Gastrocnemius medialis (tissue), 4 donors: ENCODE data around the gene PPIL1.

Experiments
- POLR2A ChIP-seq, 2 donors: fragments of 450-650 bp; IDR thresholded peaks; one replicate each; pipeline ENCODE4 v1.6.1; 2017; ENCODE audit warnings: antibody characterized with exemption in 2 of 2, mild to moderate bottlenecking in 2 of 2, moderate library complexity in 2 of 2
- TF ChIP-seq, protein P1 (sequence below), 5 experiments: fragments of 450-650 bp in 3 of 5; fragments of 200-600 bp in 2 of 5; sonication (generic) in 2 of 5; IDR thresholded peaks in 4 of 5; conservative IDR thresholded peaks in 1 of 5; 1 replicate in 4 of 5; 2 replicates in 1 of 5; pipeline ENCODE4 v1.5.1; 2016 to 2019; ENCODE audit warnings: antibody characterized with exemption in 5 of 5, mild to moderate bottlenecking in 3 of 5, moderate library complexity in 3 of 5

- TF ChIP-seq, protein P1, sequence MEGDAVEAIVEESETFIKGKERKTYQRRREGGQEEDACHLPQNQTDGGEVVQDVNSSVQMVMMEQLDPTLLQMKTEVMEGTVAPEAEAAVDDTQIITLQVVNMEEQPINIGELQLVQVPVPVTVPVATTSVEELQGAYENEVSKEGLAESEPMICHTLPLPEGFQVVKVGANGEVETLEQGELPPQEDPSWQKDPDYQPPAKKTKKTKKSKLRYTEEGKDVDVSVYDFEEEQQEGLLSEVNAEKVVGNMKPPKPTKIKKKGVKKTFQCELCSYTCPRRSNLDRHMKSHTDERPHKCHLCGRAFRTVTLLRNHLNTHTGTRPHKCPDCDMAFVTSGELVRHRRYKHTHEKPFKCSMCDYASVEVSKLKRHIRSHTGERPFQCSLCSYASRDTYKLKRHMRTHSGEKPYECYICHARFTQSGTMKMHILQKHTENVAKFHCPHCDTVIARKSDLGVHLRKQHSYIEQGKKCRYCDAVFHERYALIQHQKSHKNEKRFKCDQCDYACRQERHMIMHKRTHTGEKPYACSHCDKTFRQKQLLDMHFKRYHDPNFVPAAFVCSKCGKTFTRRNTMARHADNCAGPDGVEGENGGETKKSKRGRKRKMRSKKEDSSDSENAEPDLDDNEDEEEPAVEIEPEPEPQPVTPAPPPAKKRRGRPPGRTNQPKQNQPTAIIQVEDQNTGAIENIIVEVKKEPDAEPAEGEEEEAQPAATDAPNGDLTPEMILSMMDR (IDR thresholded peaks at IDR 0.05 in 4 of 5, conservative IDR thresholded peaks at IDR 0.05 in 1 of 5) = no peak
- no peak for TF ChIP-seq POLR2A (IDR thresholded peaks at IDR 0.05)
These were observed 66.9 kb downstream of the PPIL1 start for GRCh38 chr6:36807750-36808149.
